H9 (cell line): ENCODE results near the gene SAG. TPM values are rescaled to one million over a fixed set of nuclear protein-coding genes. Genes with fewer than 3 reads are reported as not detected.

Experiments used
- DNase-seq: peaks from one replicate; pipeline ENCODE4 v3.0.0-alpha.2; 2017
- H2AFZ ChIP-seq: one replicate; pipeline ENCODE4 v1.6.1; 2013; ENCODE audit warnings: mild to moderate bottlenecking, low read length, control low read depth, moderate library complexity
- H2AK5ac ChIP-seq: 2 replicates; pipeline ENCODE4 v1.6.1; 2013; ENCODE audit warnings: low read length, control low read depth, mixed read lengths; ENCODE audit not compliant: insufficient read length
- H2BK120ac ChIP-seq: one replicate; pipeline ENCODE4 v1.6.1; 2013; ENCODE audit warnings: low read depth, mild to moderate bottlenecking, low read length, control low read depth, inconsistent platforms; ENCODE audit not compliant: poor library complexity, severe bottlenecking
- H2BK12ac ChIP-seq: 2 replicates; pipeline ENCODE4 v1.6.1; 2013; ENCODE audit warnings: low read length, control low read depth, mixed read lengths, low read depth; ENCODE audit not compliant: insufficient read length
- H2BK15ac ChIP-seq: 2 replicates; pipeline ENCODE4 v1.6.1; 2013; ENCODE audit warnings: low read depth, low read length, control low read depth
- H2BK20ac ChIP-seq: one replicate; pipeline ENCODE4 v1.6.1; 2013; ENCODE audit warnings: low read depth, mild to moderate bottlenecking, low read length, control low read depth, inconsistent platforms; ENCODE audit not compliant: poor library complexity, severe bottlenecking
- H2BK5ac ChIP-seq: 2 replicates; pipeline ENCODE4 v1.6.1; 2013; ENCODE audit warnings: low read length, control low read depth, mixed read lengths; ENCODE audit not compliant: insufficient read length
- H3K14ac ChIP-seq: 2 replicates; pipeline ENCODE4 v1.6.1; 2013; ENCODE audit warnings: low read length, control low read depth; ENCODE audit not compliant: insufficient read depth
- H3K18ac ChIP-seq: 2 replicates; pipeline ENCODE4 v1.6.1; 2013; ENCODE audit warnings: low read depth, mild to moderate bottlenecking, mixed read lengths, low read length, control low read depth; ENCODE audit not compliant: insufficient read length
- H3K23ac ChIP-seq: 2 replicates; pipeline ENCODE4 v1.6.1; 2013; ENCODE audit warnings: low read length, control low read depth, mixed read lengths, low read depth; ENCODE audit not compliant: insufficient read length
- H3K23me2 ChIP-seq: 2 replicates; pipeline ENCODE4 v1.6.1; 2013; ENCODE audit warnings: low read depth, mild to moderate bottlenecking, mixed read lengths, low read length, control low read depth; ENCODE audit not compliant: insufficient read length, poor library complexity, severe bottlenecking
- H3K27ac ChIP-seq: 2 replicates; pipeline ENCODE4 v1.5.1; 2013; ENCODE audit warnings: low read length, control low read depth, mixed read lengths, low read depth; ENCODE audit not compliant: insufficient read length
- H3K27me3 ChIP-seq: 2 replicates; pipeline ENCODE4 v1.6.1; 2013; ENCODE audit warnings: low read length, control low read depth, inconsistent platforms; ENCODE audit not compliant: insufficient read depth
- H3K4ac ChIP-seq: 2 replicates; pipeline ENCODE4 v1.6.1; 2013; ENCODE audit warnings: low read depth, mild to moderate bottlenecking, control low read depth, inconsistent platforms, low read length, moderate library complexity
- H3K4me1 ChIP-seq: 2 replicates; pipeline ENCODE4 v1.6.1; 2013; ENCODE audit warnings: low read length, control low read depth, inconsistent platforms; ENCODE audit not compliant: insufficient read depth
- H3K4me2 ChIP-seq: 2 replicates; pipeline ENCODE4 v1.6.1; 2013; ENCODE audit warnings: low read length, control low read depth, mixed read lengths; ENCODE audit not compliant: insufficient read length, insufficient read depth
- H3K56ac ChIP-seq: 2 replicates; pipeline ENCODE4 v1.6.1; 2013; ENCODE audit warnings: low read depth, mild to moderate bottlenecking, mixed read lengths, low read length, control low read depth; ENCODE audit not compliant: insufficient read length
- H3K79me1 ChIP-seq: 2 replicates; pipeline ENCODE4 v1.6.1; 2013; ENCODE audit warnings: low read depth, mild to moderate bottlenecking, moderate library complexity, low read length, control low read depth, inconsistent platforms; ENCODE audit not compliant: insufficient read depth, poor library complexity, severe bottlenecking
- H3K79me2 ChIP-seq: 2 replicates; pipeline ENCODE4 v1.6.1; 2013; ENCODE audit warnings: low read length, control low read depth, inconsistent platforms; ENCODE audit not compliant: insufficient read depth
- H3K9ac ChIP-seq: 2 replicates; pipeline ENCODE4 v1.6.1; 2013; ENCODE audit warnings: low read length, control low read depth, mixed read lengths; ENCODE audit not compliant: insufficient read length; ENCODE audit errors: extremely low read depth
- H3K9me3 ChIP-seq: one replicate; pipeline ENCODE4 v1.6.1; 2013; ENCODE audit warnings: low read depth, low read length, inconsistent platforms; ENCODE audit not compliant: control insufficient read depth
- H3T11ph ChIP-seq: one replicate; pipeline ENCODE4 v1.6.1; 2013; ENCODE audit warnings: mild to moderate bottlenecking, low read length, control low read depth, inconsistent platforms
- H4K20me1 ChIP-seq: one replicate; pipeline ENCODE4 v1.6.1; 2013; ENCODE audit not compliant: control insufficient read depth, insufficient read length, insufficient read depth
- H4K5ac ChIP-seq: 2 replicates; pipeline ENCODE4 v1.6.1; 2013; ENCODE audit warnings: low read depth, mild to moderate bottlenecking, mixed read lengths, low read length, control low read depth; ENCODE audit not compliant: insufficient read length
- H4K8ac ChIP-seq: replicated peaks from 2 replicates; pipeline ENCODE4 v1.6.1; 2013; ENCODE audit warnings: low read length, control low read depth, mixed read lengths, low read depth; ENCODE audit not compliant: insufficient read length
- H4K91ac ChIP-seq: 2 replicates; pipeline ENCODE4 v1.6.1; 2013; ENCODE audit warnings: low read depth, mild to moderate bottlenecking, moderate library complexity, mixed read lengths, low read length, control low read depth; ENCODE audit not compliant: insufficient read length
- H3K27ac Mint-ChIP-seq, 3 experiments: 2 replicates in 2 of 3; 3 replicates in 1 of 3; pipeline ENCODE4 v1.8.0; 2020 to 2021; ENCODE audit warnings: mixed read lengths in 3 of 3, mild to moderate bottlenecking in 1 of 3, moderate library complexity in 1 of 3
- H3K27me3 Mint-ChIP-seq: 2 replicates; pipeline ENCODE4 v1.8.0; 2021; ENCODE audit warnings: low read depth, mild to moderate bottlenecking, moderate library complexity, mixed read lengths
- H3K36me3 Mint-ChIP-seq, 3 experiments: 2 replicates in 2 of 3; 3 replicates in 1 of 3; pipeline ENCODE4 v1.8.0; 2020 to 2021; ENCODE audit warnings: low read depth in 3 of 3, mixed read lengths in 3 of 3; ENCODE audit not compliant: insufficient read depth in 1 of 3
- H3K4me1 Mint-ChIP-seq, 2 experiments: 2 replicates each; pipeline ENCODE4 v1.8.0; 2020; ENCODE audit warnings: mixed read lengths in 2 of 2
- H3K4me3 Mint-ChIP-seq, 2 experiments: 2 replicates in 1 of 2; 3 replicates in 1 of 2; pipeline ENCODE4 v1.8.0; 2020 to 2021; ENCODE audit warnings: mild to moderate bottlenecking in 2 of 2, mixed read lengths in 2 of 2, moderate library complexity in 1 of 2
- H3K9me3 Mint-ChIP-seq, 2 experiments: 2 replicates in 1 of 2; 3 replicates in 1 of 2; pipeline ENCODE4 v1.8.0; 2020; ENCODE audit warnings: mild to moderate bottlenecking in 2 of 2, mixed read lengths in 2 of 2, moderate library complexity in 1 of 2
- CTCF ChIP-seq: fragments of 200-600 bp; sonication (generic); conservative IDR thresholded peaks from 3 replicates; pipeline ENCODE4 v1.8.0; 2021; ENCODE audit warnings: antibody characterized with exemption, mild to moderate bottlenecking
- WGBS: extraction: QIAGEN DNeasy Blood & Tissue Kit; methylation state at CpG from one replicate; pipeline ENCODE4 v1.1.7; 2013; ENCODE audit warnings: missing lambda C conversion rate, low lambda C conversion rate, mixed read lengths; ENCODE audit not compliant: insufficient read length; ENCODE audit errors: extremely low coverage; 5-methylcytosine and 5-hydroxymethylcytosine counted together
- total RNA-seq: library from RNA; stranded (reverse); gene quantifications from 2 replicates; pipeline ENCODE4 v1.2.1, GENCODE V29; 2021

SAG gene
- total RNA-seq, 1 experiment from 2014 or later = not detected

- H4K5ac ChIP-seq = no peak overlapping the region
- H2BK12ac ChIP-seq = no peak overlapping the region
- no peaks in the 10 kb centered on the region for H3K27me3 ChIP-seq
- peaks cover 85% of the 10 kb centered on the region for H3K27me3 Mint-ChIP-seq
- H2BK15ac ChIP-seq = no peak overlapping the region
- H3K4ac ChIP-seq = no peak overlapping the region
- H3K14ac ChIP-seq = no peak overlapping the region
- no peaks in the 10 kb centered on the region; a peak in 2 of 7 replicates for H3K36me3 Mint-ChIP-seq
- H3K18ac ChIP-seq = no peak overlapping the region
- H3K4me1 Mint-ChIP-seq = peaks cover 14 to 15% of the 10 kb centered on the region in 2 experiments
- no peak overlapping the region for H3K9ac ChIP-seq
- H2AFZ ChIP-seq = no peak overlapping the region
- no peak overlapping the region for H4K91ac ChIP-seq
- no peak overlapping the region for H3K4me3 Mint-ChIP-seq
- no peak overlapping the region for H2BK120ac ChIP-seq
- no CpG with 5 or more reads among the region's 8 CpGs for WGBS
- no peak overlapping the region for H3K23ac ChIP-seq
- H3K79me2 ChIP-seq = no peaks in the 10 kb centered on the region
- H4K20me1 ChIP-seq = peaks cover 2% of the 10 kb centered on the region
- no peak overlapping the region for H4K8ac ChIP-seq
- no peak for DNase-seq
- no peak overlapping the region; a peak in 1 of 7 replicates for H3K27ac Mint-ChIP-seq
- no peak overlapping the region for H3K4me2 ChIP-seq
- no peaks in the 10 kb centered on the region for H3K79me1 ChIP-seq
- TF ChIP-seq CTCF = no peak
- no peaks in the 10 kb centered on the region for H3K9me3 ChIP-seq
- H2BK20ac ChIP-seq = no peak overlapping the region
- no peak overlapping the region for H3K27ac ChIP-seq
- H3K56ac ChIP-seq = no peak overlapping the region
- no peak overlapping the region for H2BK5ac ChIP-seq
- H3K23me2 ChIP-seq = no peaks in the 10 kb centered on the region
- H3T11ph ChIP-seq = no peak overlapping the region
- H2AK5ac ChIP-seq = no peak overlapping the region
- H3K4me1 ChIP-seq = peaks cover 2% of the 10 kb centered on the region; the same call in 1 of the 2 replicates
- H3K9me3 Mint-ChIP-seq = no peaks in the 10 kb centered on the region; a peak in 1 of 5 replicates
Measured at GRCh38 chr2:233326500-233326899, 18.9 kb downstream of the SAG start.
